GM12878 (cell line): ENCODE measurements around the gene TMUB1.

Experiments used
- EGR1 ChIP-seq, 2 experiments: IDR thresholded peaks; 1 replicate in 1 of 2; 2 replicates in 1 of 2; pipeline ENCODE4 v1.6.1; 2011 to 2012; ENCODE audit warnings: low read depth in 2 of 2, low read length in 2 of 2, borderline replicate concordance in 1 of 2, mild to moderate bottlenecking in 1 of 2, moderate library complexity in 1 of 2
- MTA2 ChIP-seq: fragments of 450-650 bp; IDR thresholded peaks from 2 replicates; pipeline ENCODE4 v1.6.1; 2016; ENCODE audit warnings: low read depth, mild to moderate bottlenecking, moderate library complexity
- NRF1 ChIP-seq: conservative IDR thresholded peaks from 2 replicates; pipeline ENCODE4 v1.6.1; 2011; ENCODE audit warnings: mild to moderate bottlenecking, low read depth, low read length, improper control_type of control experiment
- POLR2A ChIP-seq: IDR thresholded peaks from 2 replicates; pipeline ENCODE4 v1.6.1; 2011; ENCODE audit warnings: low read depth, mild to moderate bottlenecking, low read length
- SUZ12 ChIP-seq: fragments of 200-600 bp; sonication (generic); IDR thresholded peaks from one replicate; pipeline ENCODE4 v1.6.1; 2018; ENCODE audit warnings: antibody characterized with exemption, mild to moderate bottlenecking; ENCODE audit not compliant: unreplicated experiment
- TARDBP ChIP-seq: IDR thresholded peaks from 2 replicates; pipeline ENCODE4 v1.6.1; 2016; ENCODE audit warnings: borderline replicate concordance
- TF ChIP-seq, protein P1 (sequence below): IDR thresholded peaks from 2 replicates; pipeline ENCODE4 v1.6.1; 2011; ENCODE audit warnings: low read depth, low read length, improper control_type of control experiment, borderline replicate concordance
- TF ChIP-seq, protein P2 (sequence below), 3 experiments: IDR thresholded peaks in 2 of 3; conservative IDR thresholded peaks in 1 of 3; 2 replicates each; pipeline ENCODE4 v1.5.1; 2011; ENCODE audit warnings: low read depth in 3 of 3, low read length in 3 of 3, mild to moderate bottlenecking in 3 of 3, control low read depth in 2 of 3, moderate library complexity in 2 of 3, inconsistent platforms in 1 of 3, mixed read lengths in 1 of 3; ENCODE audit not compliant: control insufficient read depth in 2 of 3, insufficient read depth in 1 of 3; ENCODE audit errors: extremely low read depth in 1 of 3
- TF ChIP-seq, protein P3 (sequence below): fragments of 450-650 bp; formaldehyde crosslinking; IDR thresholded peaks from 2 replicates; pipeline ENCODE4 v1.5.0; 2022; ENCODE audit warnings: mild to moderate bottlenecking, missing genetic modification characterization
- TF ChIP-seq, protein P4 (sequence below): fragments of 450-650 bp; IDR thresholded peaks from 2 replicates; pipeline ENCODE4 v1.6.1; 2014; ENCODE audit warnings: mild to moderate bottlenecking
- TF ChIP-seq, protein P5 (sequence below): IDR thresholded peaks from 2 replicates; pipeline ENCODE4 v1.6.1; 2012; ENCODE audit warnings: mild to moderate bottlenecking, low read depth, low read length

DNA sequence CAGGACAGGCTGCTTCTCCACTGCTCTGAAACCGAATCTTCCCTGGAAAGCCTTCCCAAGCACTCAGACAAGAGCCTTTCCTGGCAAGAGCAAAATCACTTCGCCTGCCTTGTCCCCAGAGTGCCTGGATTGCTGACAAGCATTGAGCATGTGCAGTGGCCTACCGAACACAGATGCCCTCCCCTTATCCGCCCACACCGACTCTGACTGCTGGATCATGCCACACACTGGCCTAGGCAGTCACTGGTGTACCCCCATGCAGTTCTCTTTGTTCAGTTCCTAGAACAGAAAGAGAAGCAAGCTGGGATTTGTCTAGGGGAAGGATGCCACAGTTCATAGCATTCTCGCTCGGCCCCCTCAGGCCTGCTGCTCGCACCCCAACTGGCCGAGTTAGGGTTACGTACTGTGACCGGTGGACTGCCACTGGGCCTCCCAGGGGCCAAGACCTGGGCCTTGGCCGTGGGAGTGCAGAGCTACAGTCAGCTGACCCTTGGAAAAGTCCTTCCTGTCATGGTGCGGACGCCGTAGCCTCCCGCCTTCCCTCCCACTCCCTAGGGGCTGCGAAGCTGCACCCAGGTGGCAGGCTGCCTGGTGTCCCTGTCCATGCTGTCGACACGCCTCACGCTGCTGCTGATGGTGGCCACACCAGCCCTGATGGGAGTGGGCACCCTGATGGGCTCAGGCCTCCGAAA is 48.1 kb downstream of the TMUB1 start:
- TF ChIP-seq NRF1 (no peak), SUZ12 (no peak), EGR1 (IDR thresholded peaks at IDR 0.05; ENCODE audit: borderline replicate concordance in 1 of 2, low read depth in 2 of 2, low read length in 2 of 2) (no peak), POLR2A (no peak), MTA2 (no peak), TARDBP (no peak)
- TF ChIP-seq, protein P1, sequence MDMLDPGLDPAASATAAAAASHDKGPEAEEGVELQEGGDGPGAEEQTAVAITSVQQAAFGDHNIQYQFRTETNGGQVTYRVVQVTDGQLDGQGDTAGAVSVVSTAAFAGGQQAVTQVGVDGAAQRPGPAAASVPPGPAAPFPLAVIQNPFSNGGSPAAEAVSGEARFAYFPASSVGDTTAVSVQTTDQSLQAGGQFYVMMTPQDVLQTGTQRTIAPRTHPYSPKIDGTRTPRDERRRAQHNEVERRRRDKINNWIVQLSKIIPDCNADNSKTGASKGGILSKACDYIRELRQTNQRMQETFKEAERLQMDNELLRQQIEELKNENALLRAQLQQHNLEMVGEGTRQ, result no peak
- TF ChIP-seq, protein P2, sequence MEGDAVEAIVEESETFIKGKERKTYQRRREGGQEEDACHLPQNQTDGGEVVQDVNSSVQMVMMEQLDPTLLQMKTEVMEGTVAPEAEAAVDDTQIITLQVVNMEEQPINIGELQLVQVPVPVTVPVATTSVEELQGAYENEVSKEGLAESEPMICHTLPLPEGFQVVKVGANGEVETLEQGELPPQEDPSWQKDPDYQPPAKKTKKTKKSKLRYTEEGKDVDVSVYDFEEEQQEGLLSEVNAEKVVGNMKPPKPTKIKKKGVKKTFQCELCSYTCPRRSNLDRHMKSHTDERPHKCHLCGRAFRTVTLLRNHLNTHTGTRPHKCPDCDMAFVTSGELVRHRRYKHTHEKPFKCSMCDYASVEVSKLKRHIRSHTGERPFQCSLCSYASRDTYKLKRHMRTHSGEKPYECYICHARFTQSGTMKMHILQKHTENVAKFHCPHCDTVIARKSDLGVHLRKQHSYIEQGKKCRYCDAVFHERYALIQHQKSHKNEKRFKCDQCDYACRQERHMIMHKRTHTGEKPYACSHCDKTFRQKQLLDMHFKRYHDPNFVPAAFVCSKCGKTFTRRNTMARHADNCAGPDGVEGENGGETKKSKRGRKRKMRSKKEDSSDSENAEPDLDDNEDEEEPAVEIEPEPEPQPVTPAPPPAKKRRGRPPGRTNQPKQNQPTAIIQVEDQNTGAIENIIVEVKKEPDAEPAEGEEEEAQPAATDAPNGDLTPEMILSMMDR (IDR thresholded peaks at IDR 0.05 in 2 of 3, conservative IDR thresholded peaks at IDR 0.05 in 1 of 3; ENCODE audit: control insufficient read depth in 2 of 3, extremely low read depth in 1 of 3, insufficient read depth in 1 of 3, low read depth in 3 of 3, low read length in 3 of 3), result no peak
- TF ChIP-seq, protein P3, sequence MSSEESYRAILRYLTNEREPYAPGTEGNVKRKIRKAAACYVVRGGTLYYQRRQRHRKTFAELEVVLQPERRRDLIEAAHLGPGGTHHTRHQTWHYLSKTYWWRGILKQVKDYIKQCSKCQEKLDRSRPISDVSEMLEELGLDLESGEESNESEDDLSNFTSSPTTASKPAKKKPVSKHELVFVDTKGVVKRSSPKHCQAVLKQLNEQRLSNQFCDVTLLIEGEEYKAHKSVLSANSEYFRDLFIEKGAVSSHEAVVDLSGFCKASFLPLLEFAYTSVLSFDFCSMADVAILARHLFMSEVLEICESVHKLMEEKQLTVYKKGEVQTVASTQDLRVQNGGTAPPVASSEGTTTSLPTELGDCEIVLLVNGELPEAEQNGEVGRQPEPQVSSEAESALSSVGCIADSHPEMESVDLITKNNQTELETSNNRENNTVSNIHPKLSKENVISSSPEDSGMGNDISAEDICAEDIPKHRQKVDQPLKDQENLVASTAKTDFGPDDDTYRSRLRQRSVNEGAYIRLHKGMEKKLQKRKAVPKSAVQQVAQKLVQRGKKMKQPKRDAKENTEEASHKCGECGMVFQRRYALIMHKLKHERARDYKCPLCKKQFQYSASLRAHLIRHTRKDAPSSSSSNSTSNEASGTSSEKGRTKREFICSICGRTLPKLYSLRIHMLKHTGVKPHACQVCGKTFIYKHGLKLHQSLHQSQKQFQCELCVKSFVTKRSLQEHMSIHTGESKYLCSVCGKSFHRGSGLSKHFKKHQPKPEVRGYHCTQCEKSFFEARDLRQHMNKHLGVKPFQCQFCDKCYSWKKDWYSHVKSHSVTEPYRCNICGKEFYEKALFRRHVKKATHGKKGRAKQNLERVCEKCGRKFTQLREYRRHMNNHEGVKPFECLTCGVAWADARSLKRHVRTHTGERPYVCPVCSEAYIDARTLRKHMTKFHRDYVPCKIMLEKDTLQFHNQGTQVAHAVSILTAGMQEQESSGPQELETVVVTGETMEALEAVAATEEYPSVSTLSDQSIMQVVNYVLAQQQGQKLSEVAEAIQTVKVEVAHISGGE (CRISPR knock-in tag), result no peak
- TF ChIP-seq, protein P4, sequence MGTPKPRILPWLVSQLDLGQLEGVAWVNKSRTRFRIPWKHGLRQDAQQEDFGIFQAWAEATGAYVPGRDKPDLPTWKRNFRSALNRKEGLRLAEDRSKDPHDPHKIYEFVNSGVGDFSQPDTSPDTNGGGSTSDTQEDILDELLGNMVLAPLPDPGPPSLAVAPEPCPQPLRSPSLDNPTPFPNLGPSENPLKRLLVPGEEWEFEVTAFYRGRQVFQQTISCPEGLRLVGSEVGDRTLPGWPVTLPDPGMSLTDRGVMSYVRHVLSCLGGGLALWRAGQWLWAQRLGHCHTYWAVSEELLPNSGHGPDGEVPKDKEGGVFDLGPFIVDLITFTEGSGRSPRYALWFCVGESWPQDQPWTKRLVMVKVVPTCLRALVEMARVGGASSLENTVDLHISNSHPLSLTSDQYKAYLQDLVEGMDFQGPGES, result no peak
- TF ChIP-seq, protein P5, sequence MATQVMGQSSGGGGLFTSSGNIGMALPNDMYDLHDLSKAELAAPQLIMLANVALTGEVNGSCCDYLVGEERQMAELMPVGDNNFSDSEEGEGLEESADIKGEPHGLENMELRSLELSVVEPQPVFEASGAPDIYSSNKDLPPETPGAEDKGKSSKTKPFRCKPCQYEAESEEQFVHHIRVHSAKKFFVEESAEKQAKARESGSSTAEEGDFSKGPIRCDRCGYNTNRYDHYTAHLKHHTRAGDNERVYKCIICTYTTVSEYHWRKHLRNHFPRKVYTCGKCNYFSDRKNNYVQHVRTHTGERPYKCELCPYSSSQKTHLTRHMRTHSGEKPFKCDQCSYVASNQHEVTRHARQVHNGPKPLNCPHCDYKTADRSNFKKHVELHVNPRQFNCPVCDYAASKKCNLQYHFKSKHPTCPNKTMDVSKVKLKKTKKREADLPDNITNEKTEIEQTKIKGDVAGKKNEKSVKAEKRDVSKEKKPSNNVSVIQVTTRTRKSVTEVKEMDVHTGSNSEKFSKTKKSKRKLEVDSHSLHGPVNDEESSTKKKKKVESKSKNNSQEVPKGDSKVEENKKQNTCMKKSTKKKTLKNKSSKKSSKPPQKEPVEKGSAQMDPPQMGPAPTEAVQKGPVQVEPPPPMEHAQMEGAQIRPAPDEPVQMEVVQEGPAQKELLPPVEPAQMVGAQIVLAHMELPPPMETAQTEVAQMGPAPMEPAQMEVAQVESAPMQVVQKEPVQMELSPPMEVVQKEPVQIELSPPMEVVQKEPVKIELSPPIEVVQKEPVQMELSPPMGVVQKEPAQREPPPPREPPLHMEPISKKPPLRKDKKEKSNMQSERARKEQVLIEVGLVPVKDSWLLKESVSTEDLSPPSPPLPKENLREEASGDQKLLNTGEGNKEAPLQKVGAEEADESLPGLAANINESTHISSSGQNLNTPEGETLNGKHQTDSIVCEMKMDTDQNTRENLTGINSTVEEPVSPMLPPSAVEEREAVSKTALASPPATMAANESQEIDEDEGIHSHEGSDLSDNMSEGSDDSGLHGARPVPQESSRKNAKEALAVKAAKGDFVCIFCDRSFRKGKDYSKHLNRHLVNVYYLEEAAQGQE, result no peak
